Stimulated activated CD4-positive, alpha-beta T cell treated with anti-CD3 and anti-CD28 coated beads, TNF-alpha, amount 100 ng/mL, for 24 hours (primary cell): ENCODE data around the gene RBFOX2.
"Not testable (repeated sequence)": the region's sequence is repeated elsewhere in the genome, so short reads cannot be mapped to it uniquely, and the experiment has no call there.

Experiments used
- DNase-seq, 3 experiments: peaks; one replicate each; pipeline ENCODE4 v3.0.0-alpha.2; 2020; ENCODE audit warnings: low read depth in 3 of 3

The RBFOX2 gene, protein sequence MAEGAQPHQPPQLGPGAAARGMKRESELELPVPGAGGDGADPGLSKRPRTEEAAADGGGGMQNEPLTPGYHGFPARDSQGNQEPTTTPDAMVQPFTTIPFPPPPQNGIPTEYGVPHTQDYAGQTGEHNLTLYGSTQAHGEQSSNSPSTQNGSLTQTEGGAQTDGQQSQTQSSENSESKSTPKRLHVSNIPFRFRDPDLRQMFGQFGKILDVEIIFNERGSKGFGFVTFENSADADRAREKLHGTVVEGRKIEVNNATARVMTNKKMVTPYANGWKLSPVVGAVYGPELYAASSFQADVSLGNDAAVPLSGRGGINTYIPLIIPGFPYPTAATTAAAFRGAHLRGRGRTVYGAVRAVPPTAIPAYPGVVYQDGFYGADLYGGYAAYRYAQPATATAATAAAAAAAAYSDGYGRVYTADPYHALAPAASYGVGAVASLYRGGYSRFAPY

DNA sequence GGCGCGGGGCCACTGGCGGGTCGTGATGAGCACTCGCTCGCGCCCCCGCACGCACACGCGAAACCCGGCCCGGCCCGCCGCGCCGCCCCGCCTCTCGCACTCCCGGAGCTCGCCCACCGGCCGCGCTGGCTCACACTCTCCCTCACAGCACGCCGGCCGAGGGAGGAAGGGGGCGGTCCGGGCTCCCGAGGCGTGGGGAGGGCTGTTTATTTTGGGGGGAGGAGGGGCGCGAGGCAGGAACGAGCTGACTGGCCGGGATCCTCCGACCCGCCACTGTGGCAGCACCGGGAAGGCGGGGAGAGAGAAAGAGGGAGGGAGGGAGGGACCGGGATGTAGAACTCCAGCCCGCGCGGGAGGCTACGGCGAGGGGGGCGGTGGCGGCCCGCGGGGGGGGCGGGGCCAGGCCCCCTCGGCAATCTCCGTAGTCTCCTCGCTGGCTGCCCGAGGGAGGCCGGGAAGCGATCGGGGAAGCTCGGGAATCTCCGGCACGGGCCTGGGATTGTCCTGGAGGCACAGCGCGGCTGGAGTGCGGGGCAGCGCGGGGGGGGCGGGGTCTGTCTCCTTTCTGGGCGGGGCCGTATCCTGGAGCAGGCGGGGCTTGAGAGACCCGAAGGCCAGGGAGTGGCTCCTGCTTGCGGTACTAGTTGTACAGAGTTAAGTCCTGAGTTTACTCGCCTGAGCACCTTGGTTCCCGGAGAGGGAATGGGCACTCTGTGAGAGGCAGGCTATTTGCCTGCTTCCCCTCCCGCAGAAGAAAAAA lies at the start of gene RBFOX2:
Gene RBFOX2, minus strand, starts transcription at position 179 of the 760 bp plus-strand sequence. CDS start 399 bp downstream, outside the sequence.
- DNase-seq = peak; percentile 52 to 84 (median 62)

DNA sequence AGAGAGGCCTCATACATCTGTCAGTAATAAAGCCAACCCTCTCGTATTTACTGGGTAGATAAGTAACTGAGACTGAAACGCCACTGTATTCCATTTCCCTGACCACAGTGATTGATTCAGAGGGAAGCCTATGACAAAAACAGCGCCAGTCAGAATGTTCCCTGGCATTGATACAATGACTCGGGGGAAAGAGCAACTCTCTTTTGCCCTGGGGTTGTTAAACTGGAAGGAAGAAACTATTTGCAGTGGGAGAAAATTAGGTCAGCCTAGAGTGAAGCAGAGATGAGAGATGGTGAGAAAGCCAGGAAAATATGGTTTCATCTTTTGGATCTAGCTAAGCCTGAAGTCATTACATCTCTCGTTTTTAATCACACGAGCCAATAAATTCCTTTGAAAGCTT lies 48.6 kb upstream of the RBFOX2 start:
- no peak for DNase-seq

DNA sequence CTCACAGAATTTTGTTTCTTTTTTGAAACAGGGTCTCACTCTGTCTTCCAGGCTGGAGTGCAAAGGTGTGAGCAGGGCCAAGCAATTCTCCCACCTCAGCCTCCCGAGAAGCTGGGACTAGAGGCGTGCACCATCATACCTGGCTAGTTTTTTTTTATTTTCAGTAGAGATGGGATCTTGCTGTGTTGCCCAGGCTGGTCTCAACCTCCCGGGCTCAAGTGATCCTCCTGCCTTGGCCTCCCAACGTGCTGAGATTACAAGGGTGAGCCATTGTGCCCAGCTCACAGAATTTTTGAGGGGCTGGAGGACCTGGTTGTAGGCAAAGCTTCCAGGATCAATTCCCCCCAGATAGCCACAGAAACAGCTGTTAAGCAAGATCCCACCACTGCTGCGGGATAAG lies 47.1 kb upstream of the RBFOX2 start:
- DNase-seq = no peak

DNA sequence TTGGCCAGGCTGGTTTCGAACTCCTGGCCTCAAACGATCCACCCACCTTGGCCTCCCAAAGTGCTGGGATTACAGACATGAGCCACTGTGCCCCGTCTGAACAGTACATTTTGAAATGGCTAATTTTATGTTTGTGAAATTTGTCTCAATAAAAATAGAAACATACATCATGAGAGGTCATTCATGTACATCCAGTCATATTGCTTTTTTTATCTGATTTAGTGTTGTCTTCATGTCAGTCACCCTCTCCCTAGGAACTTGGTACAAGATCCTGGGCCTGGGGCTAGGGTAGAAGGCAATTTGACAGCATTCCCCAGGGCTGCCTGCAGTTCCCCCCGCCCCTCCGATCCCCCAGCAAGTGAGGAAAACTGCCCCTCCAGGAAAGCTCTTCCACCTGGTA lies 46.6 kb upstream of the RBFOX2 start:
- DNase-seq = no peak

DNA sequence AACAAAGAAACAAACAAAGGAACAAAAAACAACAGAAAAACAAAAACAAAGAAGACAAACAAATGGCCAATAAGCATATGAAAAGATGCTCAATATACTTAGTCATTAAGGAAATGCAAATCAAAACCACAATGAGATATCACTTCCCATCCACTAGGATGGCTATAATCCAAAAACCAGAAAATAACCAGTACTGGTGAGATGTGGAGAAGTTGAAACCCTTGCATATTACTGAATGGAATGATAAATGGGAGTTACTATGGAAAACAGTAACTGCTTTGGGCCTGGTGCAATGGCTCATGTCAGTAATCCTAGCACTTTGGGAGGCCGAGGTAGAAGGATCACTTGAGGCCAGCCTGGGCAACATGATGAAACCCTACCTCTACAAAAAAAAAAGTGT lies 44.9 kb upstream of the RBFOX2 start:
- DNase-seq = no peak

DNA sequence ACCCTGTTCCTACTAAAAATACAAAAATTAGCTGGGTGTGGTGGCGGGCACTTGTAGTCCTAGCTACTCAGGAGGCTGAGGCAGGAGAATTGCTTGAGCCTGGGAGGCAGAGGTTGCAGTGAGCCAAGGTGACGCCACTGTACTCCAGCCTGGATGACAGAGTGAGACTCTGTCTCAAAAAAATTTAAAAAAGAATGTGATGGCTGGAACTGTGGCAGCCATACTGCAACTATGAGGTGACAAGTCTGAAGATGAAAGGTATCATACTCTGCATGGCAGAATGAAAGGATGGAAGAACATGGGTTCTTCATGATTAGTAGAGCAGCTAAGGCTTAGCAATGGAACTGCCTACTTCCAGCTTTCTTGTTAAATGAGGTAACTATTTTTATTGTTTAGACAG lies 42.0 kb upstream of the RBFOX2 start:
- DNase-seq = not testable (repeated sequence)

DNA sequence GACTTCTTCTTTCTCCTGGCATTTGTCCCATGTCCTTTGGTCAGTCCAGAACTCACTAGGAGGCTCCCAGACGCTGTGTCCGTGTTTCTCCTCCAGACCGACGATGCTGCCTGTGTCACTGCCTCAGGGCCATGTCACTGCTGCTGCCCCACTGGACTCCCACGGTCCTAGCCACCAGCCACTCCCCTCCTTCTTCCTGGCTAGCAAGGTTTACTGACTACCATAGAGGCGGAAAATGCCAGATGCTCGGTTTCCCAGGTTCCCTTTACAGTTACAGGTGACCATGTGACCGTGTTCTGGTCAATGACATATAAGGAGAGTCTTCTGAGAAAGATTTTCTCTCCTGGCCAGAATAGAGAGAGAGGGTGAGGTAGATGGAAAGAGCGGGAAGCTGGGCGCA lies 40.7 kb upstream of the RBFOX2 start:
- DNase-seq = no peak

DNA sequence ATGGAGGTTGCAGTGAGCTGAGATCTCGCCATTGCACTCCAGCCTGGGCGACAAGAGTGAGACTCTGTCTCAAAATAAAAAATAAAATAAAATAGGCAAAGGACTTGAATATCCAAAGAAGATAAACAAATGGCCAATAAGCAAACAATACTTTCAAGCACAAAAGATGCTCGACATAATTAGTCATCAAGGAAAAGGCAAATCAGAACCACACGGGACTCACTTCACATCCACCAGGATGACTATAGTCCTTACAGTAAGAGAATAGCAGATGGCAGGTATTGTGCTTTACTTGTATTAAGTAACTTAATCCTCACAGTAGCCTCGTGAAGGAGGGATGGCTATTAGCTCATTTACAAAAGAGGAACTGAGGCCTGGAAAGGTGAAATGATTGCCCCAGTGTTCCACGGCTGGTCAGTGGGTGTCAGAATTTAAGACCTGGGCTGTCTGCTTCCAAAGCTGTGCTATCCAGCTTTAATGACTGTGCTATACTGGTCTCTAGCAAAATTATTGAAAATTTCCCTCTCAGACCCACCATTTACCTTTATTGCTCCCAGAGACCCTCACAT lies 40.2 kb upstream of the RBFOX2 start:
- DNase-seq = no peak

DNA sequence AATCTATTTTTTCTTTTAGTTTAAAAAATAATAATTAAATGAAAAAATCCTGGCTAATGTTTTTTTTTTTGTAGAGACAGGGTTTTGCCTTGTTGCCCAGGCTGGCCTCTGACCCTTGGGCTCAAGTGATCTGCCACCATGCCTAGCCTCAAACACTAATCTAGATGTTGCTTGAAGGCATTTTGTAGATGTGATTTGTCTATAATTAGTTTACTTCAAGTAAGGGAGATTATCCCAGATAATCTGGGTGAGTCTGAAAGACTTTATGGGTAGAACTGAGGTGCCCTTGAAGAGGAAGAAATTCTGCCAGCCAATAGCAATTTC lies 38.6 kb upstream of the RBFOX2 start:
- no peak for DNase-seq

DNA sequence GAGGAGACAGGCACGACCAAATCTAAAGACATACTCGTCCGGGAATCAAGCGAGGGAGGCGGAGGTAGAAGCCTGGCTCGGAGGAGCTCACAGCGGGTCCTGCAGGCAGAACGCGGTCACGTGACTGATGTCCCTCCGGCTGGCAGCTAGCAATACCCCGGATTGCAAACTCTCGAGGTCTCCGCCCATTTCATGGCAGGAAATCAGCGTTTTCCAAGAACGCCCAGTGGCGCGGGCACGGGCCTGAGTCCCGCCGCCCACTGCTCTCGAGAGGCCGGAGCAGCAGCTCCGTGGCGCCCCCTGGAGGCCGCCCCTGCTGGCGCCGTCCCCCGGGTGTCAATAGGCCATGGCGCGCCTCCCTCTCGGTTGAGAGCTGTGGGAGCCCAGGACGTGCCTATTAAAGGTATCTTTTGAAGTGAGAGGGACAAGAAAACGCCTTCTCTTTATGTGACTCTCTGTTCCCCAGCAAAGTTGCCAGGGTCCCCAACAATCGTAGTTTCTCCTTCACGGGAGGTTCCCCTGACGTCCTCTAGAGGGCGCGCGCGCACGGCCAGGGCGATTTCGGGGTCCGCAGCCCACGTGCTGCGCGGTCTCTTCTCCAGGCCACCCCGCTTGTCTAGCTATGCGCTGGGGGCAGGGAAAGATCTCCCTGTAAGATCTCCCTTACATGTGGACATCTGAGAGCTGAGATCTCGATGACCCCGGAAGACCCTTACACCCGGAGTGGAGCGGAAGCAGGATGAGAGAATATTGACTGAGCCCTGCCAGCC lies 37.3 kb upstream of the RBFOX2 start:
- peak; percentile 31 to 66 (median 33) for DNase-seq

DNA sequence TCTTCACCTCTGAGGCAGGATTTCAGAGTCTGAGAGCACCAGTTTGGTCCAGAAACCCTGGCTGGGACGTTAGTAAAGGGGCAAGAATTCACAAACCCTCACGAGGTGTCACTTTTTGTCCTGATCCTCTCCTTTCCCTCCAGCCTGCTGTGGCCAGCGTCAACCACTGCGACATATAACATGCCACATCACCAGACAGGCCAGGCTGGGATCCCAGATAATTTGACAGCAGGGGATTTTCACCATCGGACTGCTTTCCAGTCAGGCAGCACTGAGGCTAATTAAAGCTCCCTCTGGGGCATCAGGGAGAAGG lies 36.8 kb upstream of the RBFOX2 start:
- DNase-seq = no peak

DNA sequence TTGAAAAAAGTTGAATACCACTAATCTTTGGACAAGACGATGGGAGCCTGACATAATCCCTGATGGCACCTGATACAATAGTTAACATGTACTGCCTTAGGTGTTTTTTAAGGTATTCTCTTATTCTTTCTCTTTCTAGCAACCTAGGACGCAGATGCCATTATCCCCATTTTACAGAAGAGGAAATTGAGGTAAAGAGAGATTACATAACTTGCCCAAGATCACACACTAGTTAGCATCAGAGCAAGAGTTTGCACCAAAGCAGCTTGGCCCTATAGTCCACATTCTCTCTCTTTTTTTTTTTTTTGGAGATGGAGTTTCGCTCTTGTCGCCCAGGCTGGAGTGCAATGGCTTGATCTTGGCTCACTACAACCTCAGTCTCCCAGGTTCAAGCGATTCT lies 35.7 kb upstream of the RBFOX2 start:
- DNase-seq = no peak

DNA sequence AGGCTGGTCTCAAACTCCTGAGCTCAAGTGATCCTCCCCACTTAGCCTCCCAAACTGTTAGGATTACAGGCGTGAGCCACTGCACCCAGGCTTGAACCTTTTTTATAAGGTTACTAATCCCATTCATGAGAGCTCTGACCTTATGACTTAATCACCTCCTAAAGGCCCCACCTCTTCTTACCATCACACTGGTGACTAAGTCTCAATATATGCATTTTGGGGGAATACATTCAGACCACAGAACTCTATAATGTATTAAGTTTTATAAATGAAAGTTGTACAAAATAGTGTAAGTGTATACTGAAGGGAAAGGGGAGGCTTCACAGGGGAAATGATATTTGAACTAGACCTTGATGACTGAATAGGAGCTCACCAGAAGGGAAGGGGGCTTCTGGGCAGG lies 28.4 kb upstream of the RBFOX2 start:
- DNase-seq = no peak

DNA sequence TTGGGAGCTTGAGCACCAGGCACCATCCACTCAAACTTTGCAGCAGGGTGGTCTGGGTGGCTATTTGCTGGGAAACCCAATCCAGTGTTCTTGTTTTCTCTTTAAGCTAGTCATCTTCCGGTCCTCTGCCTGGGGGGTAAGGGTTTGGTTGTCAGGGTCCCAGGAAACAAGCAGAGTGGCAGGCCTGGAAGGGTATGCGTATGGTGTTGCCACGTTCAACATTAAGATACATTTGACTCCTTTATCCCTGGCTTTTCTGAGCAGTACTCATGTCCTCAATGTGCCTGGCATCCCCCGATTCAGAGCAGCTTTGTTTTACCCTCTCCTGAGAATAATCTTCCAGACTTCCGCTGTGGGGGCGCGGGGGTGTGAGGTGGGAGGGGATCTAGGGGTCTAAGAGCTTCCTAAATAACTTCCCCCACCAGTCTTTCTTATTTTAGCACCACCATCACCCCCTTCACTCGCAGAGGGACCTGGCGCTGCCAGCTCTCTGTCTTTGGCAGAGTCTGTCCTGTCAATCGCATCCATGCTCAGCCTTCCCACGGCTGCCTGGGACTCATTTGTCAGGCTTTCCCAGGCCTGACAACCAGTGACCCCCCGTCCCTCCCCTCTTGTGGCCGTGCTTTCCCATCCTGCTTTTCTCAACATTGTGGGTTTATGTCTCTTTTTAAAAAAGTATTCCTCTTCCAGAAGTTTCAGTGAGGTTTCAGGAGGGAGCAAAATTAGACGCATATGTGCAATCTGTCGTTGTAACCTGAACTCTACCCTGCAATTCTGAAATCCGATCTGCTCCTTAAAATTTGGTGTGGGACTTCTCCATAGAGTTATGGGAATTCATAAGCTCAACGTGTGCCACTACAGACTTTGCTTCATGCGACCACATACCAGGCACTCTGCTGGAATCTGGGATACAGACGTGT lies 27.0 kb upstream of the RBFOX2 start:
- DNase-seq = no peak

DNA sequence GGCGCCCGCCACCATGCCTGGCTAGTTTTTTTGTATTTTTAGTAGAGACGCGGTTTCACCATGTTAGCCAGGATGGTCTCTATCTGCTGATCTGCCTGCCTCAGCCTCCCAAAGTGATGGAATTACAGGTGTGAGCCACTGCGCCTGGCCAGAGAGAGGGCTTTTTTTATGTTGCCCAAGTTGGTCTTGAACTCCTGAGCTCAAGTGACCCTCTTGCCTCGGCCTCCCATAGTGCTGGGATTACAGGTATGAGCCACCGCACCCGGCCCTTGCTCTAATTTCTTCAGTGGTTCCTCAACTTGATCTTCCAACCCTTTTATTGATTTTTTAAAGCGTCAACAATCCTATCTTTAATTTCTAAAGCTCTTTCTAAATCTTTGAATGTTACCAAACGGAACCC lies 25.8 kb upstream of the RBFOX2 start:
- not testable (repeated sequence) for DNase-seq

DNA sequence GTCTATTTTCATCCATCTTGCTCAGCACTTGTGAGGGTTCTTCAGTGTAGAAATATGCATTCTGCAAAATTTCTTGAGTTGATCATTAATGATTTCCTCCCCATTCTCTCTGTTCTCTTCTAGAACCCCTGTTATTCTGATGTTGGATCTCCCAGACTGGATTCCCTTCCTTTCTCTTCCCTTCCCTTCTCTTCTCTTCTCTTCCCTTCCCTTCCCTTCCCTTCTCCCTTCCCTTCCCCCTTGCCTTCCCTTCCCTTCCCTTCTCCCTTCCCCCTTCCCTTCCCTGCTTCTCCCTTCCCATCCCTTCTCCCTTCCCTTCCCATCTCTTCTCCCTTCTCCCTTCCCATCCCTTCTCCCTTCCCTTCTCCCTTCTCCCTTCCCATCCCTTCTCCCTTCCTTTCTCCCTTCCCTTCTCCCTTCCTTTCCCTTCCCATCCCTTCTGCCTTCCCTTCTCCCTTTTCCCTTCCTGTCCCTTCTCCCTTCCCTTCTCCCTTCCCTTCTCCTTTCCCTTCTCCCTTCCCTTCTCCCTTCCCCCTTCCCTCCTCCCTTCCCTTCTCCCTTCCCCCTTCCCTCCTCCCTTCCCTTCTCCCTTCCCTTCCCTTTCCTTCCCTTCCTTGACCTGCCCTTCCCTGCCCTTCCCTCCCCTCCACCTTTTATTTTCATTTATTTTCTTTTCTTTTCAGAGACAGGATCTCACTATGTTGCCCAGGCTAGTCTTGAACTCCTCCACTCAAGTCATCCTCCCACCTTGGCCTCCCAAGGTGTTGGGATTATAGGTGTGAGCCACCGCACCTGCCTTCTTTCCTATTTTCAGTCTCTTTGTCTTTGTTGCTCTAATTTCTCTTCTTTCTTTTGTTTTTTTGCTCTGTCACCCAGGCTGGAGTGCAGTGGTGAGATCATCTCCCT lies 24.9 kb upstream of the RBFOX2 start:
- DNase-seq = no peak

DNA sequence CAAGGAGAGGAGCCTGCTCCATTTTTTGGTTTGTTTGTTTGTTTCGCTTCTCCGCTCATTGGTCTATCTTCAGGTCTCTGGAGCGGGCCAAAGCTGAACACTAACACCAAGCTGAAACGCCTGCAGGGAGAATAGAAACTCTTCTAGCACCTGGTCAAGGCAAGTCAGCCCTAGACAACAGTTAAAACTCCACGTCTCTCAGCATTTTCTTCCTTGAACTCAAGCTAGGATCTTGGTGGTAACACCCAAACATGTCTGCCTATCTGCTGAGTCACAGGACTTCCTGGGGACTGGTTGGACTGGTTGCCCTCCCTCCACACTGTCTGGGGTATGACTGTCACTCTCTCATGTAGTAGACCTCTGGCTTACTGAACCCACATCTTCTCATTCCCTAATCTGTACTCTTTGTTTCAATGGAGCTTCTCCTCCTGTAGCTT lies 23.9 kb upstream of the RBFOX2 start:
- no peak for DNase-seq

DNA sequence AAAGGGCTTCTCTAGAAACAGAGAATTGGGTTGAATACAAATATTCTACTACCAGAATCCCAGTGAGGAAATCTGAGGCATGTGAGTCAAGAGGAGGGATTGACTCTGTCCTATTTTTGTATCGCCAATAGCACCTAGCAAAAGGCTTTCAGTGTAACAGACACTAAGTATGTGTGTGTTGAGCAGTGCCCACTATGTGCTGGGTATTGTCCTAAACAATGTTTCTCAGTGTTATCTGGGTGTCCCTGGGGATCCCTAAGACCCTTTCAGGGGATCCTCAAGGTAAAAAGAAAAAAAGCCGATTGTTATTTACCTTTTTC lies 21.0 kb upstream of the RBFOX2 start:
- no peak for DNase-seq

DNA sequence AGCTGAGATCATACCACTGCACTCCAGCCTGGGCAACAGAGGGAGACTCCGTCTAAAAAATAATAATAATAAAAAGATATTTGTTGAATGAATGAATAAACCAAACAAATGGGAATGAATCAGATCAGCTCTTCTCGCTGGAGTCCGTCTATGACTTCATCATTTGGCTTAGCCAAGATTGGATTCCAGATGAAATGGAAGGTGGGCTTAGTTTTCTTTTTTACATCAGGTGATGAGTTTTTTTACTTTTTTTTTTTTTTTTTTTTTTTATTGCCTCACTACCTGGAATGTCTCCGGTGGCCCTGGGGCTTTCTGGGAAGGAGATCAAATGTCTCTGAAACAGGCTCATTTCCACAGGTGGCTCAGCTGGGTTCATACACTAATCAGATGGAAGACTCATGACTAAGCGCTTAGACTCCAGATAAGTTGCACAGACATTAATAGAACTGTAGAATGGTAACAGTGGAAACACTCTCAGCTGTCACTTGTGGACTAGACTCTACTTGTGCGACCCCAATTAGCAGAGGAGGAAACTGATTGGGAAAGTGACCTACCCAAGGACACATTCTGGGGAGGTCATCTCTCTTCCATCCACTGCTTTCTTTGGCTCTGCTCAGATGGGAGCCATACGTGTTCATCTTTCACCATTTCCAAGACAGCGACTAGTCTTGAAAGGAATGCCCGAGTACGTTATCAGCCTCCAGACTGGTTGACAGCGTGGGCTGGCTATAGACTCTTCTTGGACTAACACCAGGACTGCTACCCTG lies 20.5 kb upstream of the RBFOX2 start:
- no peak for DNase-seq

DNA sequence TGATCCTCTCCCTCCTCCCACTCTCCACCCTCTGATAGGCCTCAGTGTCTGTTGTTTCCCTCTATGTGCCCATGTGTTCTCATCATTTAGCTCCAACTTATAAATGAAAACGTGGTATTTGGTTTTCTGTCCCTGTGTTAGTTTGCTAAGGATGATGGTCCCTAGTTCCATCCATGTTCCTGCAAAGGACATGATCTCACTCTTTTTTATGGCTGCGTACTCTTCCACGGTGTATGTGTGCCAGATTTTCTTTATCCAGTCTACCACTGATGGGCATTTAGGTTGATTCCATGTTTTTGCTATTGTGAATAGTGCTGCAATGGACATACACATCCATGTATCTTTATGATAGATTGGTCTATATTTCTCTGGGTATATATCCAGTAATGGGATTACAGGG lies 15.9 kb upstream of the RBFOX2 start:
- DNase-seq = not testable (repeated sequence)
